OCI-M1 (cell line): Measurements from ENCODE around the gene COQ4.
"Not testable (repeated sequence)": the region's sequence is repeated elsewhere in the genome, so short reads cannot be mapped to it uniquely, and the experiment has no call there.

ENCODE experiments used
- DNase-seq: peaks from one replicate; lab custom pipeline; 2025; lab: John Stamatoyannopoulos, UW

The COQ4 gene

DNA sequence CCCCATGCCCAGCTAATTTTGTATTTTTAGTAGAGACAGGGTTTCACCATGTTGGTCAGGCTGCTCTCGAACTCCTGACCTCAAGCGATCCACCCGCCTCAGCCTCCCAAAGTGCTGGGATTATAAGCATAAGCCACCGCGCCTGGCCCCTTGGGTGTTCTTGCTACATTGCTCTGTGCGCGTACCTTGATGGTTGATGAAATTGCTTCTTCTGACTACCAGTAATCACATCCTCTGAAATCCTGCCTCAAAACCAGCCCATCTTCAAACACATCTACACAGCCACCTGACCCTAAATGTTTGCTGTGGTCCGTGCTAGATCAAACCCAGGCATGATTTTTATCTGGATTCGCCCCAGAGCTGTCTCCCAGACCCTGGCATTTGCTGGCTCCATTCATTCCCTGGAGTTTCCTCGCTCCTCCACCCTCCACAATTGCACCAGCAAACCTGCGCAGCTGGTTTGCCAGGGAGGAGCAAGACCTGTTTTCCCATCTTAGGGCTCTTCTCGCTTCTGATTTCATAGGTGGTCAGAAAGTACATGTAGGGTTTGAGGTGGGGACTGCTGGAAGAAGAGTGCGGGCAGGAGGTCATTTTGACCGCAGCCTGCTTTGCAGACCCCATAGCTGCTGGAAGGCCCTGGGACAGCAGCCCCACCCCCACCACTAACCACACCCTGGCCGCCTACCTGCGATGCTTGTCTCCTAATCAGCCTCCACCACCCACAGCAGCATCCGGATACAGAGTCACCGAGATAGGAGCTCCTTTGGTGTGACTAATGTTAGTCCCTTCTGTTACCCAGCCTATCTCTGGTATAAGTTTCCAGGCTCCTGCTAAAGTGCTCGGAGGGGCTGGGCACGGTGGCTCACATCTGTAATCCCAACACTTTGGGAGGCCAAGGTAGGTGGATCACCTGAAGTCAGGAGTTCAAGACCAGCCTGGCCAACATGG, 23.8 kb upstream of the COQ4 start:
- DNase-seq: no peak

DNA sequence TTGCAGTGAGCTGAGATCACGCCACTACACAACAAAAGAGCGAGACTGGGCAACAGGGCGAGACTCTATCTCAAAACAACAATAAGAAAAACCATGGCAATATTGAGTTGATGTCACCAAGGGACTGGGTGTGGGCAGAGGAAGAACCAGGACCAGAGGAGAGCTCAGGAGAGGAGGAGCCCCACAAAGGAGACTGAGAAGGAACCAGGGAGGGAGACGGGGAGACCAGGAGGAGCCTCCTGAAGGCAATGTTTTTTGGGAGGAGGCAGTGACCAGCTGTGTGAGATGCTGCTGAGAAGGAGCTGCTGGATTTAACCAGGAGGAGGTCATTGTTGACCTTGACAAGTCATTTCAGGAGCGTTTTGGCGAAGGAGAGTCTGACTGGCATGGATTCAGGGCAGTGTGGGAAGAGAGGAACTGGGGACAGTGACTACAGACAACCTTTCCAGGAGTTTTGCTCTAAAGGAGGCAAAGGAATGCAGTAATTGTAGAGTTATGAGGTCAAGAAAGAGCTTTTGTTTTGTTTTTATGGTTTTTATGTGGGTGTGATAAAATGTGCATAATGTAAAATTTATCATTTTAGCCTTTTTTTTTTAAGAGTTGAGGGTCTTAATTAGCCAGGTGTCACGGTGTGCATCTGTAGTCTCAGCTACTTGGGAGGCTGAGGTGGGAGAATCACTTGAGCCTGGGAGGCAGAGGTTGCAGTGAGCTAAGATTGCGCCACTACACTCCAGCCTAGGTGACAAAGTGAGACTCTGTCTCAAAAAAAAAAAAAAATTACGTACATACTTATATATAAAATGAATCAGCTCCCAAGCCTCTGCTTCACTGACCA, 18.3 kb upstream of the COQ4 start:
- no peak for DNase-seq

DNA sequence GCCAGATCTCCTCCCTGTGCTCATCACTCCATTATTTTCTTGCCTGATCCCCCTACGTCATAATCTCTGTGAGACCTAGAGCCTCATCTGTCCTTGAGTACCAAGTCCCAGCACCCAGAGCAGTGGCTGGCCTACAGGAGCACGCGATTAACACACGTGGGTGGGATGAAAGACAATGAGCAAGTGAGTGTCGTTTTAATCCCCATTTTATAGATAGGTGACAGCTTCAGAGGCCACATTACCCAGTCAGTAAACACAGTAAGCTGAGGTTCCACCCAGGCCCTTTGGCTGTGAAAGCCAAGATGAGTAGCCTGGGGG, 17.7 kb upstream of the COQ4 start:
- no peak for DNase-seq

DNA sequence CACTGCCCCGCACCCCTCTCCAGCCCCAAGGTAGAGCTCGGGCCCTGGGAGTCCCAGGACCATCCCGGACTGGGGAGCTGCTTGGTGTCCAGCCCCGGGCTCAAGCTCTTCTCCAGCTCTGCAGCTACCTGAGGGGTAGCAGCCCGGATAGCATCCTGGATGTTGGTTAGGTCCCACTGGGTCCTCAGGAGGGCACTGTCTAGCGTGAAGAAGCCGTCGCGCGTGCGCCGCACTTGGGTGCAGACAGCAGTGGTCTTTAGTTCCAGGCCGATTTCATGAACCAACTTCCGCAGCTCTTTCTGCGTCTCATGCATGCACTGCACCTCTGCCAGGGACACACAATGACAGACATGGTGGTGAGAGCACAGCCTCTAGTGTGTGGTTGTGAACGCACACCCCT, 13.1 kb upstream of the COQ4 start:
- no peak for DNase-seq

DNA sequence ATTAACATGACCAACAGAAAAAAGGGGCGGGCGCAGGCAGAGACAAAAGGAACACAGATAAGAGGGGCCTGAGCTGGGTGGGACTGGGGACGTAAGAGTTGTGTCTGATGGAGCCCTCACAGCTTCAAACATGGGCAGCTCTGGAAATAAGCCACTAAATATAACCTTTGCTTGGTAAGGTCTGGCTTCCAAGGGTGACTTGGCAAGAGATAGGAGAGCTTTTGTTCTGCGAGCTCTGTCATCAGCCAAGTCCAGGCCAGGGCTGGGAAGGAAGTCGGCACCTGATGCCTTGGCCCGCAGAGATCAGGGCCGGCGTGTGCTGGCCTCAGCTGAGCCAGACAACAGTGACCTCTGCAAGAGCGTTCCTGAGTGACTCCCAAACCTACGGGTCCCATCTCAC, 12.2 kb upstream of the COQ4 start:
- DNase-seq: no peak

DNA sequence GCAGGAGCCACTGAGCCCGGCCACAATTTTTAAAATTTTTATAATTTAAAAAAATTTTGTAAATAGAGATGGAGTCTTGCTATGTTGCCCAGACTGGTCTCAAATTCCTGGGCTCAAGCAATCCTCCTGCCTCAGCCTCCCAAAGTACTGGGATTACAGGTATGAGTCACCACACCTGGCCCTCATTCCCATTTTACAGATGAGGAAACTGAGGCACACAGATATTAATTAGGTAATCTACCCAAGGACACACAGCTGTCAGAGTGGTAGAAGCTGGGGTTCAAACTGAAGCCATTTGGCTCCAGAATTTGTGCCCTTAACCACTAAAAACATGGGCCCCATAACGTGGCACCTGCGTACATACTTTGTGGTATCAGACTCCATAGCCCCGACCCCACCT, 7.9 kb upstream of the COQ4 start:
- no peak for DNase-seq

DNA sequence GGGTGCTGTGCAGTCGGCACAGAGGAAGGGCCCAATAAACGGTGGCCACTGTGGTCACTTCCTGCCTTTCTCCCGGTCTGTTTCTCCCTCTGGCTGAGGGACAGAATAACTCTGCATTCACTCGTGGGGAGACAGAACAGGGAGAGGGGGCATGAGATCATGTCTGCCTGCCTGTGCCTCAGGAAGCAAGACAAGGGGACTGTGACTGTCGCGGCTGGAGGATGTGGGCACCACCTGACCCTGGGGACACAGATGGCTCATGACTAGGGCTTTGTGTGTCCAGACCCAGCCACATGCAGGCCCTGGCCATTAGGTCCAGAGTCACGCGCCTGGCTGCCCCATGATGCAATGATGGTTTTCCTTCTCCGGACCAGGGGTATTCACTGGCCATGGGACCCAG, 6.2 kb upstream of the COQ4 start:
- DNase-seq: no peak

DNA sequence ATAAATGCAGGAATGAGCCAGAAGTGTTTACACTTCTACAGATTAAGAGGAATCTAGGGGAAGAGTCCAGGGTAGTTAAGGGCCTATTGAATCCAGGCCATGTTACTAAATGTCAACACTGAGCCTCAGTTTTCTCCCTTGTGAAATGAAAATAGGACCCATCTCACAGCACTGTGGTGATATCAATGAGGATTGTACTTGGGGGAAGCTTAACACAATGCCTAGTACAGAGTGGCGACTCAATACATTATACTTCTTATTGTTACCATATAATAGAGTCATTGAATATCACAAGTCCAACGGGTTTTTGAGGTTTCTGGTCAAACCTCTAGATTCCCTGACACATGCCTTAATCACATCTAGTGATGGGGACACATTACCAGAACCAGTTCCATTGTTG, 5.0 kb upstream of the COQ4 start:
- no peak for DNase-seq

DNA sequence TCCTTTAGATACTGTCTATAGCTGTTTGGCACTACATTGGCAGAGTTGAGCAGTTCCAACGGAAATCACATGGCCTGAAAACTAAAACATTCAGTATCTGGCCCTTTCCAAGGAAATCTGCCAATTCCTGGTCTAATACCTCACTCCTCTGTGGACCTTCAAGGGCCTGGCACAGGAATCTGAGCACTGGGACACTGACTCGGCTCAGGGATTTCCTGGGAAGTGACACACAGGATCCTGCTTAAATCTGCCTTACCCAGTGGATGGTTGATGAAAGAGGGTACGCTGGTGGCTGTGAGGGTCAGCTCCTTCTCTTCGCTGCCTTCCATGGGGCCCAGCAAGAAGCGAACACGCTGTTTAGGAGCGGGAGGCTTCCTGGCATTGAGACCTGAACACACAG, 1.3 kb upstream of the COQ4 start:
- DNase-seq: no peak

DNA sequence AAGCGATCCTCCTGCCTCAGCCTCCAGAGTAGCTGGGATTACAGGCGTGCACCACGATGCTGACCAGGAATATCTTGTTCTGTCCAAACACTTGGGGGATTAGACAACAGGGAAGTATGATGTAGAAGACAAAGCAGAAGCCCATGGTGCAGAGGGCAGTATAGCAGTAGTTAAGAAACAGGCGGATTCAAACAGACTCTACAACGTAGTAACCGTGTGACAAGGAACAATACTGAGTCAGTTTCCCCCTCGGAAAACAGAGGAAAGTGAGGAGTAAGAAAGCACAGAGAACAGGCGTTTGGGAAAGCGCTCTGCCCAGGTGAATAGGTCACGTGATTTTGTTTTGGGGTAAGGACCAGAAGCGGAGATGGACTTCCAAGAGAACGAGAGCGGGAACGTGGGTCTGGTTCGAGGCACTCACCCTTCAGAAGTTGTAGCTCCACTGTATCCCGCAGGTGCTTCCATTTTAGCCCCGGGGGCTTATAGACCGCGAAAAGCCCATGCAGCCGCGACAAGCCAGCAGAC, 698 bp upstream of the COQ4 start:
- DNase-seq: no peak

DNA sequence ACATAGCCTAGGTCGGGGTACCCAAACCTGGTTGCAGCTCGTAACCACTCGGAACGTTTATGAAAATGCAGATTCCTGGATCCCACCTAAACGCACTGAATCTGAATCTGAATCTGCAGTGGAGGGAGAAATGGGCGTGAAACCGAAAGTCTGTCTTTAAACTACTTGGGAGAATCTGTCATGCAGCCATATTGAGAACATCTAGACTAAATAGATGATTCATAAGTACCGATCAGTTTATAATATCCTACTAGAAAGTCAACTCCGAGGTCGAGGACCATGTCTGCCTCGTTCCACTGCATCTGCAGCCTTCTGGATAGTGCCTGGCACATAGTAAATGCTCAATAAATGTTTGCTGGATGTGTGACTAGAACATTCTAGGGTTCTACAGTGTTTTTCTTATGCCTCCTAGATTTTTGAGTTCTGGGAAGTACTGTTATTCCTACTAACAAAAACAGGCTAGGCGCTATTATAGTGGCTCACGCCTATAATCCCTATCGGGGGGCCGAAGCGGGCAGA, 632 bp downstream of the COQ4 start:
- peak; percentile 56 for DNase-seq

DNA sequence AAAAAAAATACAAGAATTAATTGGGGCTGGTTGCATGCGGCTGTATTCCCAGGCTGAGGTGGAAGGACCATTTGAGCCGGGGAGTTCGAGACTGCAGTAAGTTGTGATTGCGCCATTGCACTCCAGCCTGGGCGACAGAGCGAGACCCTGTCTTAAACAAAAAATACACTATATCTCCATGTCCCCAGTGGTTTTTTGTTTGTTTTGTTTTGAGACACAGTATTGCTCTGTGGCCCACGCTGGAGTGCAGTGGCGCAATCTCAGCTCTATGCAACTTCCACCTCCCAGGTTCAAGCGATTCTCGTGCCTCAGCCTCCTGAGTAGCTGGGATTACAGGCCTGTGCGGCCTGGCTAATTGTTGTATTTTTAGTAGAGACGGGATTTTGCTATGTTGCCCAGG, 1.2 kb downstream of the COQ4 start:
- DNase-seq: no peak

DNA sequence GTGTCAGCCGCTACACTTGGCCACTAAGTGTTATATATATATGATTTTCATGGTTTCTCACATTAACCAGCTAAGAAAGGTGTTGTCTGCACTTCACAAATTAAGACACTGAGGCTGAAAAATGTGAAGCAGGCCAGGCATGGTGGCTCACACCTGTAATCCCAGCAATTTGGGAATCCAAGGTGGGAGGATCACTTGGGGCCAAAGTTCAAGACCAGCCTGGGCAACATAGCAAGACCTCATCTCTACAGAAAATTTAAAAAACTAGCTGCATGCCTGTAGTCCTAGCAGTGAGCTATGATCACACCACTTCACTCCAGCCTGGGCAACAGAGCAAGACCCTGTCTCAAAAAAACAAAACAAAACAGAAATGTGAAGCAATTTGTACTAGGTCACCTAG, 1.8 kb downstream of the COQ4 start:
- no peak for DNase-seq

DNA sequence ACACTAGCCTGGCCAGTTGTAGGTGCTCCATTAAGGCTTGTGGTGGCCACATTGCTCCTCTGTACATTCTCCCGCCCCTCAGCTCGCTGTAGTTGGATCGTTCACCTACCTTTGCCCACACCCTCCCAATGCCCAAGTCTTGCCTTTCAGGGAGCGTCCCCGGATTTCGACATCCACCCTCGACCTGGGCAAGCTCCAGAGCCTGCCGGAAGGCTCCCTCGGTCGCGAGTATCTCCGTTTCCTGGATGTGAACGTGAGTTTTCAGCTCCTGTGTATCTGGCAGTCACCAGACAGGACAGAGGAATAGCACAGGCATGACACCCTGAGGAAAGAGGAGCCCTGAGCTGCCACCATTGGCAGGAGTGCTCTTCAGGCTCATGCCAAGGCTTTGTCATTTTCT, 3.0 kb downstream of the COQ4 start:
- DNase-seq: no peak

DNA sequence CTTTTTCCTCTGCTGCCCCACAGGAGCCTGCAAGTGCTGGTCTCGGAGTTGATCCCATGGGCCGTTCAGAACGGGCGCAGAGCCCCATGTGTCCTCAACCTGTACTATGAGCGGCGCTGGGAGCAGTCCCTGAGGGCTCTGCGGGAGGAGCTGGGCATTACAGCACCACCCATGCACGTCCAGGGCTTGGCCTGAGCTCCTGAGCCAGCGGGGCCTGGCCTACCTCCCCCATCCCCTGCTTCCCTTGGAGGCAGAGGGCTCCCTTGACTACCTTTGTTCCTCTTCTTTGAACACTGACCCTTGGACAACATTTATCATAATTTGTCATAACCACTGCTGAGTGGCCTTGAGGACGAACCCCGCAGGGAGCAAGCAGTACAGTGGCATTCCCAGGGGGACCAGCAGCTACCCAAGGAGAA, 10.8 kb downstream of the COQ4 start:
- no peak for DNase-seq

DNA sequence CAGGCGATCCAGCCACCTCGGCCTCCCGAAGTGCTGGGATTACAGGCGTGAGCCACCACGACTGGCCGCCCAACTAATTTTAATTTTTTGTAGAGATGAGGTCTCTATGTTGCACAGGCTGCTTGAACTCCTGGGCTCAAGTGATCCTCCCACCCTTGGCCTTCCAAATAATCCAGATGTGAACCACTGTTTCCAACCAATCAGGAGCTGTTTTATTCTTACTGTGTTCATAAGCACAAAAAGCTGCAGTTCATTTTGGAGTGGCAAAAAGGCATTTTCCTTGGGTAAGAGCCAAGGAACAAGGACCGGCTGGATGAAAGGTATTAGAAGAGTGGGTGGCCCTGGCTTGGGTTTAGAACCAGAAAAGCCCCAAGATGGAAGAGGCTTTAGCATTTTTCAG, 12.5 kb downstream of the COQ4 start:
- no peak for DNase-seq

DNA sequence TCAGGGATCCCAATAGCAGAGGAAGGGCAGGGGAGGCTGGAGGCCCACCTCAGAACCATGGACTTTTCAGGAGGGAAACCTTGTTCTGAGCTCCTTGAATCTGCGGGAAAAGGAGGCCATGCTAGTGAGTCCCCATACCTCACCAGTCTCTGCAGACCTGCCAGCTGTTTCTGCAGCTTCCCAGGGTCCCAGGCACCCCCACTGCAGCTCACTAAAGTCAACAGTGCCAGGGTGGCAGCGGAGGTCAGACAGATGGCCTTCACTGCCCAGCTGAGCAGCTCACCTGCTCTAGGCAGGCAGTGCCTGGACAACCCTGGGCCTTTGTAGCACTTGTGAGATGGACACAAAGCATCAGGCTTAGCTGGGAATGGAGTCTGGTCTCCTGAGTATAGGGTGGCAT, 13.3 kb downstream of the COQ4 start:
- DNase-seq: no peak

DNA sequence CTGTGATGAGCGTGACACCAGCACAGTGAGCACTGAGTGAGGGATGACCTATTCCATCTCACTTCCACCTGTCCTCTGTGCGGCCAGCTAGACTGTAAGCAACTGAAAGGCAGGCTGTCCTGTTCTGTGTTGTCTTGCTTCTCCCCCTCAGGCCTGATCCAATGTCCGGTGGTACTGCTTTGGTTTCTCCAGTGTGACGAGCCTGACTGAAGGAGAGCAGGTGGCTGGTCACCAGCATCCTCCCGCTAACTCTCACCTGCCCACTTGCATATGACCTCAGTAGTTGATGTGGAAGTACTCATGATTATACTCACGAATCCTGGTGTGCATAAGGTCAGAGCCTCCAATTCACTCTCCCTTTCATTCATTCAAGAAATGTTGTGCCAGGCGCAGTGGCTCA, 15.3 kb downstream of the COQ4 start:
- no peak for DNase-seq

DNA sequence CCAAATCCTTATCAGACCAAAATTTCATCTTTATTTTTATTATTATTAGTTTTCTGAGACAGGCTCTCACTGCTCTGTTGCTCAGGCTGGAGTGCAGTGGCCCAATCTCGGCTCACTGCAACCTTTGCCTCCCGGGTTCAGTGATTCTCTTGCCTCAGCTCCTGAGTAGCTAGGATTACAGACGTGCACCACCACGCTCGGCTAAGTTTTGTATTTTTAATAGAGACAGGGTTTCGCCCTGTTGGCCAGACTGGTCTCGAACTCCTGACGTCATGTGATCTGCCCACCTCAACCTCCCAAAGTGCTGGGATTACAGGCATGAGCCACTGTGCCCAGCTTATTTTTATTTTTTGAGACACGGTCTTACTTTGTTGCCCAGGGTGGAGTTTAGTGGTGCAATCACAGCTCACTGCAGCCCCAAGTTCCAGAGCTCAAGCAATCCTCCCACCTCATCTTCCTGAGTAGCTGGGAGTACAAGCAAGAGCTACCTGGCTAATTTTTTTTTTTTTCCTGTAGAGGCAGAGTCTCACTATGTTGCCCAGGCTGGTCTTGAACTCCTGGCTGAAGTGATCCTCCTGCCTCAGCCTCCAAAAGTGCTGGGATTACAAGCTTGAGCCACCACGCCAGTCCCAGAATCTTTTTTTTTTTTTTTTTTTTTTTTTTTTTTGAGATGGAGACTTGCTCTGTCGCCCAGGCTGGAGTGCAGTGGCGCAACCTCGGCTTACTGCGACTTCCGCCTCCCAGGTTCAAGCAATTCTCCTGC, 16.4 kb downstream of the COQ4 start:
- DNase-seq: not testable (repeated sequence)

DNA sequence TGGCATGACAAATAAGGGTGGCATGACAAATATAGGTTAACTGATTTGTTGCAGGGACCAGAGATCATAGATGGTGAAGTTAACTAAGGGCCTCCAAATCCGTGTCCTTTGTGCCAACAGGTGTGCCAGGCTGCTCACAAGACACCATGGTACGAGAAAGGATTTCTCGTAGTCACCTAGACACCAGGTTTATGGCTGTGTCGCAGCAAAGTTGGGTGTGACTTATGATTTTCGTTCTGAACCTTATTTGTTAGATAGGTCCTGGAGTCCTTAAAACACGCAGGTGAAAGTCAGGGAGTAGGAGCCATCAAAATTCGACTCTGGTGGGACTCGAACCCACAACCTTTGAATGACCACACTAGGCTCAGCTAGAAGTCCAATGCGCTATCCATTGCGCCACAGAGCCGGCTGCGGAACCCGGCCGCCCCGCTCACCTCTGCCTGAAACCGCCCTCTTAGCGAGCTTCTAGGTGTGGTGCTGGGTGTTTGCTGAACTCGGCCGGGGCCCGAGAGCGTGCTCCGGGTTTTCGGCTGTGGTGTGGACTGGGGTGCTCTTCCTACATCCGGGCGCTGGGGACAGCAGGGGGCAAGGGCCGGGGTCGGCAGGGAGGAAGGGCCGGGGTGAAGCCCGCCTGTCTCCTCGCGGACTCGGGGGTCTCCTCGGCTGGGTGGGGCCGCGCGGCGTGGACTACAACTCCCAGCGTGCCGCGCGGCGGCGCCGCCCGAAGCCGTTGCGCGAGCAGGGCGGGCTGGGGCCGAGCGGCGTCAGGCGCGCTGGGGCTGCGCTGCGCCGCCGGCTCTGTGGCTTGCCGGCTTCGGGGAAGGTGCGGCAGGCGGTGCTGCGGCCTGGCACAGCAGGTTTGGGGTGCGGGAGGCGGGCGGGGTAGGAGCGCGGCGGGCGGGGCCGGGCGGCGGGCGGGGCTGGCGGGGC, 17.4 kb downstream of the COQ4 start, which contains the start of gene SLC27A4:
TSS of gene SLC27A4 (plus strand) at position 767 of the 930 bp plus-strand sequence. CDS start 2,606 bp downstream, outside the sequence.
- DNase-seq: peak; percentile 83
